Esophagus muscularis mucosa (tissue), 4 donors: ENCODE data around the gene STXBP6.

Experiments
- EP300 ChIP-seq: sonication (generic); formaldehyde crosslinking; IDR thresholded peaks from one replicate; pipeline ENCODE4 v1.6.1; 2017; ENCODE audit warnings: antibody characterized with exemption
- POLR2A ChIP-seq: fragments of 450-650 bp; IDR thresholded peaks from one replicate; pipeline ENCODE4 v1.6.1; 2017; ENCODE audit warnings: antibody characterized with exemption, moderate library complexity, mild to moderate bottlenecking, low read depth
- POLR2AphosphoS5 ChIP-seq, 2 donors: sonication (generic); formaldehyde crosslinking; IDR thresholded peaks; one replicate each; pipeline ENCODE4 v1.6.1; 2017; ENCODE audit warnings: antibody characterized with exemption in 2 of 2
- TF ChIP-seq, protein P1 (sequence below), 3 experiments: fragments of 200-600 bp in 2 of 3; fragments of 450-650 bp in 1 of 3; sonication (generic) in 2 of 3; IDR thresholded peaks; one replicate each; pipeline ENCODE4 v1.5.1; 2017 to 2019; ENCODE audit warnings: antibody characterized with exemption in 3 of 3, mild to moderate bottlenecking in 2 of 3, moderate library complexity in 1 of 3

DNA sequence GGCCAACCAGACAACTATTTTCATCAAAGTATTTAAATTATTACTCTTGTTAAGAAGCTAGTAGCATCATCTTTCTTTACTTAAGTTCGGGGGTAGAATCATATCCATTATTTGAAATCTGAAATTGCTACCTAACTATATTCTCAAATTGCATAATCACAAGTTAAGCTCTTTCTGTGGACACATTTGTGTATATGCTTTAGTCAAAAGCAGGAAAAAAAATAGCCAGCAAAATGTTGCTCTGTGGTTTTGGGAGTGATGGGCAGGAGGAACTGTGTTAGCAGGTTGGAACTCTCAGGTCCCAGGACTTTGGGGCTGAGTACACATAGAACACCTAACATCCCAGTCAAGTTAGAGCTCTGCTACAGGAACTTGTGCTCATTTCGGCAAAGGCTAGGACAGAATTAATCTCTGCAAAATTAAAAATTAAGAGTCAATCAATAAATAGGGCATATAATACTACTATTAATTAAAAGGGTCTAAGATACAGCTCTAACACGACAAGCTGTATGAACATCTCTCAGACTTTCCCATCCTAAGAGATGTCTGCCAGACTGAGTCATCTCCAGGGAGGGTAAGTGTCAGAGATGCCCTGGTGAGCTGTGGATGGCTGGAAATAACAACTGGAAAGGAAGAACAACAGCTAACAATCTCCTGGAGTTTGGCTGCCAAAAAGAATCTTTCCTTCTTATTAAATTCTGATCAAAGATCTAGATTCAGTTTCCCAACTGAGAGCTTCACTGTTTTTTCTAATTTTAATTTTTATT is 212.5 kb downstream of the STXBP6 start:
- TF ChIP-seq, protein P1, sequence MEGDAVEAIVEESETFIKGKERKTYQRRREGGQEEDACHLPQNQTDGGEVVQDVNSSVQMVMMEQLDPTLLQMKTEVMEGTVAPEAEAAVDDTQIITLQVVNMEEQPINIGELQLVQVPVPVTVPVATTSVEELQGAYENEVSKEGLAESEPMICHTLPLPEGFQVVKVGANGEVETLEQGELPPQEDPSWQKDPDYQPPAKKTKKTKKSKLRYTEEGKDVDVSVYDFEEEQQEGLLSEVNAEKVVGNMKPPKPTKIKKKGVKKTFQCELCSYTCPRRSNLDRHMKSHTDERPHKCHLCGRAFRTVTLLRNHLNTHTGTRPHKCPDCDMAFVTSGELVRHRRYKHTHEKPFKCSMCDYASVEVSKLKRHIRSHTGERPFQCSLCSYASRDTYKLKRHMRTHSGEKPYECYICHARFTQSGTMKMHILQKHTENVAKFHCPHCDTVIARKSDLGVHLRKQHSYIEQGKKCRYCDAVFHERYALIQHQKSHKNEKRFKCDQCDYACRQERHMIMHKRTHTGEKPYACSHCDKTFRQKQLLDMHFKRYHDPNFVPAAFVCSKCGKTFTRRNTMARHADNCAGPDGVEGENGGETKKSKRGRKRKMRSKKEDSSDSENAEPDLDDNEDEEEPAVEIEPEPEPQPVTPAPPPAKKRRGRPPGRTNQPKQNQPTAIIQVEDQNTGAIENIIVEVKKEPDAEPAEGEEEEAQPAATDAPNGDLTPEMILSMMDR (IDR thresholded peaks at IDR 0.05), result no peak
- TF ChIP-seq EP300, result no peak
- no peak for TF ChIP-seq POLR2A
- no peak for TF ChIP-seq POLR2AphosphoS5 (IDR thresholded peaks at IDR 0.05)
